Left ventricle myocardium inferior (tissue), 1 donor: ENCODE results near the gene TMEM201. TPM values are rescaled to one million over a fixed set of nuclear protein-coding genes. Genes with fewer than 3 reads are reported as not detected.

Source experiments
- DNase-seq: peaks from one replicate; pipeline ENCODE4 v3.0.0-alpha.2; 2020
- H3K27ac ChIP-seq: fragments of 200-600 bp; replicated peaks from 2 replicates; pipeline ENCODE4 v1.8.0; 2021
- H3K27me3 ChIP-seq: fragments of 200-600 bp; 2 replicates; pipeline ENCODE4 v1.8.0; 2021; ENCODE audit warnings: low read depth
- H3K36me3 ChIP-seq: fragments of 200-600 bp; 2 replicates; pipeline ENCODE4 v1.8.0; 2021
- H3K4me1 ChIP-seq: fragments of 200-600 bp; 2 replicates; pipeline ENCODE4 v1.8.0; 2021
- H3K4me3 ChIP-seq: fragments of 200-600 bp; 2 replicates; pipeline ENCODE4 v1.8.0; 2021; ENCODE audit warnings: mild to moderate bottlenecking, moderate library complexity
- H3K9me3 ChIP-seq: fragments of 200-600 bp; replicated peaks from 2 replicates; pipeline ENCODE4 v1.8.0; 2021
- CTCF ChIP-seq: fragments of 200-600 bp; IDR thresholded peaks from 2 replicates; pipeline ENCODE4 v1.8.0; 2021; ENCODE audit warnings: antibody characterized with exemption, mild to moderate bottlenecking, borderline replicate concordance
- intact Hi-C: fragments of 100-400 bp; cut with micrococcal nuclease; formaldehyde crosslinking; loops from one replicate; pipeline ENCODE4 v1.11.0; 2022
- total RNA-seq: library from RNA; stranded (reverse); fragmentation: NEBNext Ultra II Directional; extraction: Animal tissue kit (Norgen Biotek cat#: 25700); gene quantifications from one replicate; pipeline ENCODE4 v1.2.1, GENCODE V29; 2021
- donor health status: DM: no; HTN: yes; CAD: no; lungs with severe emphysema.

The TMEM201 gene
- total RNA-seq, 1 donor from 2014 or later: 21.1 TPM

- TF ChIP-seq CTCF: no peak
- intact Hi-C loops: no loop called here
- H3K27ac ChIP-seq: peak overlapping the region; percentile 45
- peaks cover 58% of the 10 kb centered on the region for H3K4me1 ChIP-seq
- H3K27me3 ChIP-seq: no peaks in the 10 kb centered on the region
- no peak overlapping the region for H3K4me3 ChIP-seq
- peaks cover 11% of the 10 kb centered on the region for H3K36me3 ChIP-seq
- no peak for DNase-seq
- no peaks in the 10 kb centered on the region for H3K9me3 ChIP-seq
These were observed 38.7 kb upstream of the TMEM201 start for GRCh38 chr1:9549955-9550546.

- no peak for TF ChIP-seq CTCF
These were observed 36.7 kb upstream of the TMEM201 start for GRCh38 chr1:9551984-9552383.

GRCh38 chr1:9553736-9554144 lies 35.0 kb upstream of the TMEM201 start:
- intact Hi-C loops: no loop called here
- no peak for TF ChIP-seq CTCF
- Histone ChIP-seq H3K27ac (no peak overlapping the region), H3K36me3 (peaks cover 22% of the 10 kb centered on the region), H3K9me3 (no peaks in the 10 kb centered on the region), H3K27me3 (no peaks in the 10 kb centered on the region), H3K4me1 (peaks cover 70% of the 10 kb centered on the region), H3K4me3 (no peak overlapping the region)
- no peak for DNase-seq

More at GRCh38 chr1:9551984-9552383, 36.7 kb upstream of the TMEM201 start:
- no peak overlapping the region for H3K4me3 ChIP-seq
- no peaks in the 10 kb centered on the region for H3K27me3 ChIP-seq
- H3K36me3 ChIP-seq: peaks cover 22% of the 10 kb centered on the region
- peaks cover 64% of the 10 kb centered on the region for H3K4me1 ChIP-seq
- peak overlapping the region; percentile 45 for H3K27ac ChIP-seq
- H3K9me3 ChIP-seq: no peaks in the 10 kb centered on the region
- intact Hi-C loops: no loop called here
- DNase-seq: no peak

- H3K4me3 ChIP-seq: peak overlapping the region; percentile 50
- no peak for TF ChIP-seq CTCF
- H3K36me3 ChIP-seq: peaks cover 22% of the 10 kb centered on the region
- H3K27me3 ChIP-seq: no peaks in the 10 kb centered on the region
- H3K4me1 ChIP-seq: peaks cover 71% of the 10 kb centered on the region
- DNase-seq: no peak
- H3K27ac ChIP-seq: peak overlapping the region; percentile 89
- H3K9me3 ChIP-seq: no peaks in the 10 kb centered on the region
- intact Hi-C loops: no loop called here
These were observed 32.8 kb upstream of the TMEM201 start for GRCh38 chr1:9555942-9556341.

- Histone ChIP-seq H3K27me3 (no peaks in the 10 kb centered on the region), H3K4me1 (peaks cover 73% of the 10 kb centered on the region), H3K4me3 (no peak overlapping the region), H3K9me3 (no peaks in the 10 kb centered on the region), H3K36me3 (peaks cover 22% of the 10 kb centered on the region), H3K27ac (peak overlapping the region; percentile 64)
- intact Hi-C loops: no loop called here
- TF ChIP-seq CTCF: no peak
- DNase-seq: no peak
These were observed 31.1 kb upstream of the TMEM201 start for GRCh38 chr1:9557624-9558023.
